Transverse colon (tissue), 4 donors: ENCODE results near the gene TET3. TPM values are rescaled to one million over a fixed set of nuclear protein-coding genes. Genes with fewer than 3 reads are reported as not detected.
A peak's percentile ranks its signal among the peaks of the same experiment; 100 is the strongest.

Experiments
- DNase-seq: peaks from one replicate; pipeline ENCODE4 v3.0.0-alpha.2; 2019
- H3K27ac ChIP-seq, 4 donors: fragments of 200-600 bp; sonication (generic); 2 replicates each; pipeline ENCODE4 v1.5.1; 2016 to 2018; ENCODE audit warnings: inconsistent platforms in 4 of 4
- H3K27me3 ChIP-seq: fragments of 200-600 bp; sonication (generic); 2 replicates; pipeline ENCODE4 v1.5.1; 2017; ENCODE audit warnings: inconsistent platforms
- H3K36me3 ChIP-seq, 4 donors: fragments of 200-600 bp; sonication (generic); 2 replicates each; pipeline ENCODE4 v1.5.1; 2017 to 2019; ENCODE audit warnings: inconsistent platforms in 4 of 4
- H3K4me1 ChIP-seq, 4 donors: fragments of 200-600 bp; sonication (generic); 2 replicates each; pipeline ENCODE4 v1.5.1; 2017 to 2020; ENCODE audit warnings: inconsistent platforms in 4 of 4
- H3K4me3 ChIP-seq, 4 donors: fragments of 200-600 bp; sonication (generic); 1 replicate in 1 of 4; 2 replicates in 3 of 4; pipeline versions ENCODE4 v1.5.1 to v1.6.1; 2017 to 2019; ENCODE audit warnings: inconsistent platforms in 4 of 4
- H3K9me3 ChIP-seq, 2 donors: fragments of 200-600 bp; sonication (generic); 2 replicates each; pipeline ENCODE4 v1.5.1; 2017 to 2019; ENCODE audit warnings: inconsistent platforms in 2 of 2
- CTCF ChIP-seq, 5 experiments: fragments of 200-600 bp in 3 of 5; fragments of 450-650 bp in 2 of 5; sonication (generic) in 3 of 5; IDR thresholded peaks; 1 replicate in 2 of 5; 2 replicates in 3 of 5; pipeline ENCODE4 v1.5.1; 2016 to 2017; ENCODE audit warnings: antibody characterized with exemption in 5 of 5, inconsistent platforms in 3 of 5, mild to moderate bottlenecking in 2 of 5, moderate library complexity in 1 of 5
- EP300 ChIP-seq: sonication (generic); formaldehyde crosslinking; IDR thresholded peaks from one replicate; pipeline ENCODE4 v1.6.1; 2017; ENCODE audit warnings: antibody characterized with exemption, low read depth
- POLR2A ChIP-seq: fragments of 450-650 bp; IDR thresholded peaks from one replicate; pipeline ENCODE4 v1.6.1; 2016; ENCODE audit warnings: antibody characterized with exemption, mild to moderate bottlenecking, moderate library complexity
- POLR2AphosphoS5 ChIP-seq, 3 donors: sonication (generic); formaldehyde crosslinking; IDR thresholded peaks; one replicate each; pipeline ENCODE4 v1.6.1; 2016; ENCODE audit warnings: antibody characterized with exemption in 3 of 3
- WGBS, 2 donors: methylation state at CpG; one replicate each; pipeline ENCODE4 v1.1.5; 2018; ENCODE audit warnings: low coverage in 1 of 2; 5-methylcytosine and 5-hydroxymethylcytosine counted together
- in situ Hi-C, 4 donors: fragments of 200-750 bp; cut with MboI; loops; one replicate each; pipeline versions ENCODE4 v1.15.0 to v1.15.1; 2017; ENCODE audit warnings: low sequenced_read_pairs in 3 of 4, low pct_ligation_motif_present in 1 of 4, low pct_unique_long_range_greater_than_20kb in 1 of 4
- intact Hi-C: fragments of 100-400 bp; cut with DNase I; formaldehyde crosslinking; loops from one replicate; pipeline ENCODE4 v1.15.1; 2023; ENCODE audit warnings: low total_unique reads
- total RNA-seq, 4 donors: library from RNA; depleted of rRNA; stranded (reverse); fragments of >200 nt; gene quantifications; one replicate each; pipeline ENCODE4 v1.1.0, GENCODE V29; 2016

Gene TET3
- total RNA-seq, 4 donors from 2014 or later: 20.2 to 26.9 (median 22.5) TPM

- in situ Hi-C loops: no loop called here
- intact Hi-C loops: no loop called here
- Histone ChIP-seq H3K4me1 (peaks cover 13 to 37% (median 22%) of the 10 kb centered on the region in 4 donors), H3K27me3 (no peaks in the 10 kb centered on the region), H3K9me3 (no peaks in the 10 kb centered on the region), H3K4me3 (no peak overlapping the region), H3K36me3 (no peaks in the 10 kb centered on the region), H3K27ac (peak overlapping the region; percentile 22 to 63 (median 44))
- no peak for DNase-seq
- no peak for TF ChIP-seq POLR2AphosphoS5 (IDR thresholded peaks at IDR 0.05)
- 89 to 97% methylated on average over 4 to 6 of the region's 6 CpGs for WGBS, 2 donors
Observed at GRCh38 chr2:73970141-73970803, 14.4 kb upstream of the TET3 start.

- Histone ChIP-seq H3K9me3 (no peaks in the 10 kb centered on the region), H3K36me3 (no peaks in the 10 kb centered on the region), H3K27me3 (no peaks in the 10 kb centered on the region), H3K4me1 (peaks cover 13 to 42% (median 22%) of the 10 kb centered on the region in 4 donors), H3K27ac (peak overlapping the region; percentile 22 to 63 (median 44)), H3K4me3 (no peak overlapping the region)
- peak; percentile 82 for DNase-seq
- in situ Hi-C loops: no loop called here
- WGBS, 2 donors: 40 to 70% methylated on average over 2 to 7 of the region's 7 CpGs
- no peak for TF ChIP-seq POLR2AphosphoS5 (IDR thresholded peaks at IDR 0.05)
- no peak for TF ChIP-seq EP300
- no peak for TF ChIP-seq POLR2A
- TF ChIP-seq CTCF (IDR thresholded peaks at IDR 0.05): no peak
- intact Hi-C loops: no loop called here
Observed at GRCh38 chr2:73970850-73971471, 13.7 kb upstream of the TET3 start.

GRCh38 chr2:73971722-73972121, 13.0 kb upstream of the TET3 start:
- DNase-seq: no peak
- intact Hi-C loops: no loop called here
- H3K27ac ChIP-seq: no peak overlapping the region
- H3K9me3 ChIP-seq: no peaks in the 10 kb centered on the region
- in situ Hi-C loops: no loop called here
- H3K27me3 ChIP-seq: no peaks in the 10 kb centered on the region
- H3K4me1 ChIP-seq: peaks cover 13 to 42% (median 22%) of the 10 kb centered on the region in 4 donors
- TF ChIP-seq EP300 (no peak), POLR2A (no peak), CTCF (IDR thresholded peaks at IDR 0.05) (no peak), POLR2AphosphoS5 (IDR thresholded peaks at IDR 0.05) (no peak)
- H3K4me3 ChIP-seq: no peak overlapping the region
- WGBS, 2 donors: 60 to 65% methylated on average over 2 to 3 of the region's 3 CpGs
- no peaks in the 10 kb centered on the region for H3K36me3 ChIP-seq

GRCh38 chr2:73972846-73973245, 11.9 kb upstream of the TET3 start:
- in situ Hi-C loops (no loop called here), intact Hi-C loops (no loop called here)
- WGBS, 2 donors: 48 to 71% methylated on average over 2 to 3 of the region's 3 CpGs
- Histone ChIP-seq H3K9me3 (no peaks in the 10 kb centered on the region), H3K4me1 (peaks cover 13 to 42% (median 22%) of the 10 kb centered on the region in 4 donors), H3K4me3 (no peak overlapping the region), H3K27ac (no peak overlapping the region), H3K36me3 (no peaks in the 10 kb centered on the region), H3K27me3 (no peaks in the 10 kb centered on the region)
- no peak for TF ChIP-seq POLR2AphosphoS5 (IDR thresholded peaks at IDR 0.05)
- no peak for TF ChIP-seq POLR2A
- no peak for TF ChIP-seq EP300
- no peak for TF ChIP-seq CTCF (IDR thresholded peaks at IDR 0.05)
- no peak for DNase-seq
